Spleen (tissue), 11 donors: Measurements from ENCODE around the gene TOR4A. TPM values are rescaled to one million over a fixed set of nuclear protein-coding genes. Genes with fewer than 3 reads are reported as not detected.
A peak's percentile ranks its signal among the peaks of the same experiment; 100 is the strongest.

ENCODE experiments used
- DNase-seq: peaks from one replicate; pipeline ENCODE4 v3.0.0-alpha.2; 2020
- H3K27ac ChIP-seq, 8 donors: fragments of 200-600 bp; sonication (generic) in 7 of 8; 1 replicate in 4 of 8; 2 replicates in 4 of 8; pipeline versions ENCODE4 v1.5.0 to v1.8.0; 2016 to 2021; ENCODE audit warnings: inconsistent platforms in 4 of 8, mild to moderate bottlenecking in 4 of 8, moderate library complexity in 1 of 8
- H3K27me3 ChIP-seq, 7 donors: fragments of 200-600 bp; sonication (generic) in 6 of 7; replicated peaks in 1 of 7; 1 replicate in 4 of 7; 2 replicates in 3 of 7; pipeline versions ENCODE4 v1.5.0 to v1.8.0; 2016 to 2021; ENCODE audit warnings: inconsistent platforms in 3 of 7, mild to moderate bottlenecking in 1 of 7
- H3K36me3 ChIP-seq, 6 donors: fragments of 200-600 bp; sonication (generic) in 5 of 6; 1 replicate in 4 of 6; 2 replicates in 2 of 6; pipeline versions ENCODE4 v1.5.0 to v1.8.0; 2016 to 2021; ENCODE audit warnings: inconsistent platforms in 2 of 6
- H3K4me1 ChIP-seq, 6 donors: fragments of 200-600 bp; sonication (generic) in 5 of 6; 1 replicate in 3 of 6; 2 replicates in 3 of 6; pipeline versions ENCODE4 v1.5.0 to v1.8.0; 2016 to 2021; ENCODE audit warnings: inconsistent platforms in 3 of 6
- H3K4me3 ChIP-seq, 8 donors: fragments of 200-600 bp; sonication (generic) in 7 of 8; 1 replicate in 4 of 8; 2 replicates in 4 of 8; pipeline versions ENCODE4 v1.5.0 to v1.8.0; 2016 to 2021; ENCODE audit warnings: inconsistent platforms in 4 of 8, mild to moderate bottlenecking in 4 of 8, moderate library complexity in 2 of 8
- H3K9me3 ChIP-seq, 8 donors: fragments of 200-600 bp; sonication (generic) in 7 of 8; 1 replicate in 4 of 8; 2 replicates in 4 of 8; pipeline versions ENCODE4 v1.5.0 to v1.8.0; 2016 to 2021; ENCODE audit warnings: inconsistent platforms in 4 of 8
- CTCF ChIP-seq, 11 experiments: fragments of 200-600 bp in 7 of 11; fragments of 450-650 bp in 4 of 11; sonication (generic) in 4 of 11; IDR thresholded peaks in 8 of 11; conservative IDR thresholded peaks in 3 of 11; 1 replicate in 7 of 11; 2 replicates in 4 of 11; pipeline versions ENCODE4 v1.4.0 to v1.8.0; 2016 to 2021; ENCODE audit warnings: antibody characterized with exemption in 11 of 11, inconsistent platforms in 4 of 11, mild to moderate bottlenecking in 1 of 11
- POLR2A ChIP-seq, 3 donors: fragments of 450-650 bp; IDR thresholded peaks; one replicate each; pipeline ENCODE4 v1.5.1; 2017; ENCODE audit warnings: antibody characterized with exemption in 3 of 3, mild to moderate bottlenecking in 1 of 3
- POLR2AphosphoS5 ChIP-seq, 3 donors: sonication (generic); formaldehyde crosslinking; IDR thresholded peaks; one replicate each; pipeline ENCODE4 v1.5.1; 2017; ENCODE audit warnings: antibody characterized with exemption in 3 of 3
- WGBS, 5 donors: extraction: QIAGEN DNeasy Blood & Tissue Kit in 3 of 5; methylation state at CpG; one replicate each; pipeline versions ENCODE4 v1.1.5 to v1.1.7; 2013 to 2018; 5-methylcytosine and 5-hydroxymethylcytosine counted together
- intact Hi-C: fragments of 100-400 bp; cut with DNase I; formaldehyde crosslinking; loops from one replicate; pipeline ENCODE4 v1.15.0; 2023; ENCODE audit warnings: low total_unique reads
- polyA plus RNA-seq, 3 donors: library from polyadenylated mRNA; stranded (reverse); fragments of 200-250 nt; gene quantifications; one replicate each; pipeline ENCODE4 v1.2.1, GENCODE V29; 2013
- total RNA-seq, 7 donors: library from RNA; depleted of rRNA in 3 of 7; stranded (reverse); fragments of >200 nt in 3 of 7; fragmentation: NEBNext Ultra II Directional in 4 of 7; extraction: Animal tissue kit (Norgen Biotek cat#: 25700) in 4 of 7; gene quantifications; one replicate each; pipeline versions ENCODE4 v1.1.0 to v1.2.1, GENCODE V29; 2016 to 2021
- donor health status: healthy with polysubstance abuse.
- donor health status: DM: no; HTN: no; CAD: no; lungs with moderate emphysema.
- donor health status: DM: no; HTN: no; CAD: no.
- donor health status: Bipolar disorder and iron deficiency.
- donor health status: healthy.
- donor health status: DM: no; HTN: no; CAD: no.
- donor health status: DM: yes; HTN: yes; CAD: no.

The TOR4A gene
- total and polyA plus RNA-seq, 10 donors, result 3.2 to 39.9 (median 26.2) TPM

- Histone ChIP-seq H3K4me1 (peaks cover 24 to 78% (median 50%) of the 10 kb centered on the region in 6 donors), H3K36me3 (no peaks in the 10 kb centered on the region), H3K4me3 (peak overlapping the region in 6 of 8 donors; percentile 25 to 62 (median 30)), H3K27me3 (peaks cover 0 to 33% (median 16%) of the 10 kb centered on the region in 7 donors), H3K27ac (peak overlapping the region in 2 of 8 donors; percentile 37 to 39), H3K9me3 (no peaks in the 10 kb centered on the region)
- peak; percentile 79 for DNase-seq
- intact Hi-C loops, result no loop called here
- TF ChIP-seq CTCF (IDR thresholded peaks at IDR 0.05 in 8 of 11, conservative IDR thresholded peaks at IDR 0.05 in 3 of 11) (no peak), POLR2AphosphoS5 (IDR thresholded peaks at IDR 0.05) (peak in 1 of 3 donors; percentile 20), POLR2A (IDR thresholded peaks at IDR 0.05) (no peak)
- WGBS, 5 donors, result 0 to 18% (median 5%) methylated on average over 1 to 77 of the region's 83 CpGs
These were observed 38.8 kb downstream of the TOR4A start for GRCh38 chr9:137316012-137316981.

DNA sequence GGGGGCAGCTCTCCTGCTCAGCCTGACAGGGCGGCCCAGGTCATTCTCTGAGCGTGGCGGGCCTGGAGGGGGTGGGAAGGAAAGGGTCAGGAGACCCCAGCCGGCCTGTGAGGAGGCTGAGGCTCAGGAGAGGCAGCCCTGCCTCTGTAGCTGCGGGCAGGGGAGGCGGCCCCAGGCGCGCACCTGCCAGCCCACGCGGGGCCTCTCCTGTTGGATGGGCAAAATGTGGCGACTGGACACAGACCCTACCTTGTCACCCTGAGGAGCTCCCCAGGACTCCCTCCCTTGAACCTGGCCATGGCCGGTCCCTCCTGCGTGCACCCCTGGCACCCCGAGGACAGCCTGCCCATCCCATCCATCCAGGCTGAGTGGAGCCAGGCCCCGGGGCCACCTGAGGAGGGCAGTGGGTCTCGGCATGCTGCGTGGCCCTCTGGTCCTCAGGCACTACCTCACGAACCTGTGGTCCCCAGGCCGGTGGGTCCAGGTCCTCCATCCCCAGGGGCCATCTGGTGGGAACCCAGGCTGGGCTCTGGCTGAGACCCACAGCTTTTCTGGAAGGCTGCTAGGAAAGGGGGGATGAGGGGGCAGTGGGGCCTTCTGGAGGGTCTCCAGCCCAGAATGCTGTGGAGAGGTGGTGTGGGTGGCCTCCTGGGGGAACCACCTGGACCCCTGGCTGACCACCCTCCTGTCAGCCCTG is 39.6 kb downstream of the TOR4A start:
- intact Hi-C loops, result no loop called here
- Histone ChIP-seq H3K9me3 (no peaks in the 10 kb centered on the region), H3K36me3 (no peaks in the 10 kb centered on the region), H3K4me3 (peak overlapping the region in 1 of 8 donors; percentile 62), H3K27ac (peak overlapping the region in 1 of 8 donors; percentile 37), H3K27me3 (peaks cover 0 to 33% (median 16%) of the 10 kb centered on the region in 7 donors), H3K4me1 (peaks cover 24 to 78% (median 56%) of the 10 kb centered on the region in 6 donors)
- peak; percentile 76 for DNase-seq
- TF ChIP-seq CTCF (IDR thresholded peaks at IDR 0.05 in 8 of 11, conservative IDR thresholded peaks at IDR 0.05 in 3 of 11), result no peak
- TF ChIP-seq POLR2AphosphoS5 (IDR thresholded peaks at IDR 0.05), result no peak
- no peak for TF ChIP-seq POLR2A (IDR thresholded peaks at IDR 0.05)
- WGBS, 5 donors, result 88 to 96% (median 94%) methylated on average over 15 to 19 of the region's 19 CpGs

DNA sequence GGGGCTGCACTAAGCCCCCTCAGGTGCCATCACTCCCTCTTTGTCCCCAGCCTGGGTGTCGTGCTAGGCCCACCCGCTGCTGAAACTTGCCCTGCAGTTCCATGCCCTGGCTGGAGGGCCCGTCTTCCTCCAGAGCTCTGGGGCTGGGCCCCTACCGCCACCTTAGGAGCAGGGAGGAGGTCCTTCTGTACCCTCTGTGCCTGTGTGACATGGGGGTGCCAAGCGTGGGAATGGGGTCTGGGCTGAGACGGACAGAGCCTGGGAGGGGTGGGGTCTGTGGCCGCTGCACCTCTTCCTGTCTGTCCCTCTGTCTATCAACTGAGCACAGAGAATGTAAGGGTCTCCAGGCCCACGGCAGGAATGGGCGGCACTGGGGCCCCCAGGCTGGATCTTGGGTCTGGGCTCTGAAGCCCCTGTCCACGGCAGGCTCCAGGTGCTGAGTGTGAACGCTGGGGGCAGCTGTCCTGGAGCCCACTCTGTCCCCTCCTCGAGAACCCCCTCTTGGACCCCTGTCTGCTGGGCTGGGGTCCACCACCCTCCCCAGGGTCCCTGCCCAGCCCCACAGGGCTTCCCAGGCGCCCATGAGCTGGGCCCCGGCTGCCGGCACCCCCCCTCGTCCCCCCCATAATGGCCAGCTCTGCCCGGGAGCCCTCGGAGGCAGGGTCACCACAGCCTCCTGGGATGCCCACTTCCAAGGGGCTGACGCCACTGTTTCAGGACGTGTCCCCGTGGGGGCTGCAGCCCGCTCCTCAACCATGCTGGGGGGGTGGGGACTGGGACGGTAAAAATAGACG is 40.4 kb downstream of the TOR4A start:
- intact Hi-C loops, result no loop called here
- no peaks in the 10 kb centered on the region for H3K36me3 ChIP-seq
- H3K4me1 ChIP-seq, result peaks cover 24 to 78% (median 56%) of the 10 kb centered on the region in 6 donors
- peak; percentile 71 for DNase-seq
- peaks cover 0 to 33% (median 16%) of the 10 kb centered on the region in 7 donors for H3K27me3 ChIP-seq
- no peak for TF ChIP-seq CTCF (IDR thresholded peaks at IDR 0.05 in 8 of 11, conservative IDR thresholded peaks at IDR 0.05 in 3 of 11)
- TF ChIP-seq POLR2AphosphoS5 (IDR thresholded peaks at IDR 0.05), result no peak
- no peak for TF ChIP-seq POLR2A (IDR thresholded peaks at IDR 0.05)
- WGBS, 5 donors, result 79 to 90% (median 85%) methylated on average over 14 to 24 of the region's 24 CpGs
- H3K4me3 ChIP-seq, result no peak overlapping the region
- no peak overlapping the region for H3K27ac ChIP-seq
- H3K9me3 ChIP-seq, result no peaks in the 10 kb centered on the region
